Endodermal cell (in vitro differentiated cells): ENCODE data around the gene SAMD4B. TPM values are rescaled to one million over a fixed set of nuclear protein-coding genes. Genes with fewer than 3 reads are reported as not detected.

ENCODE experiments used
- DNase-seq: peaks from one replicate; pipeline ENCODE4 v3.0.0-alpha.2; 2017
- H3K27ac ChIP-seq: 2 replicates; pipeline ENCODE4 v1.5.1; 2013; ENCODE audit warnings: mild to moderate bottlenecking, low read depth, low read length, moderate library complexity
- H3K27me3 ChIP-seq: 2 replicates; pipeline ENCODE4 v1.6.1; 2013; ENCODE audit warnings: mild to moderate bottlenecking, low read length, moderate library complexity; ENCODE audit not compliant: insufficient read depth, control insufficient read depth, poor library complexity, severe bottlenecking
- H3K36me3 ChIP-seq: 2 replicates; pipeline ENCODE4 v1.7.0; 2013; ENCODE audit warnings: mild to moderate bottlenecking, low read length, moderate library complexity; ENCODE audit not compliant: control insufficient read depth, insufficient read depth
- H3K4me1 ChIP-seq: one replicate; pipeline ENCODE4 v1.7.0; 2013; ENCODE audit warnings: low read length; ENCODE audit not compliant: control insufficient read depth, insufficient read depth
- H3K4me3 ChIP-seq: 2 replicates; pipeline ENCODE4 v1.5.1; 2013; ENCODE audit warnings: mild to moderate bottlenecking, low read length, moderate library complexity
- H3K9ac ChIP-seq: 2 replicates; pipeline ENCODE4 v1.6.1; 2013; ENCODE audit warnings: mild to moderate bottlenecking, low read length, moderate library complexity; ENCODE audit not compliant: poor library complexity, severe bottlenecking; ENCODE audit errors: extremely low read depth
- H3K9me3 ChIP-seq: 2 replicates; pipeline ENCODE4 v1.6.1; 2013; ENCODE audit warnings: mild to moderate bottlenecking, low read length, moderate library complexity; ENCODE audit not compliant: control insufficient read depth
- H3K27ac Mint-ChIP-seq: 2 replicates; pipeline ENCODE4 v1.8.0; 2020; ENCODE audit warnings: mixed read lengths
- H3K27me3 Mint-ChIP-seq: 2 replicates; pipeline ENCODE4 v1.8.0; 2021; ENCODE audit warnings: mild to moderate bottlenecking, mixed read lengths; ENCODE audit not compliant: insufficient read depth
- H3K36me3 Mint-ChIP-seq: 2 replicates; pipeline ENCODE4 v1.8.0; 2020; ENCODE audit warnings: low read depth, mixed read lengths
- H3K4me1 Mint-ChIP-seq: 2 replicates; pipeline ENCODE4 v1.8.0; 2020; ENCODE audit warnings: mixed read lengths
- H3K4me3 Mint-ChIP-seq: 2 replicates; pipeline ENCODE4 v1.8.0; 2020; ENCODE audit warnings: mild to moderate bottlenecking, moderate library complexity, mixed read lengths
- H3K9me3 Mint-ChIP-seq: 2 replicates; pipeline ENCODE4 v1.8.0; 2020; ENCODE audit warnings: mild to moderate bottlenecking, mixed read lengths
- WGBS, 2 experiments: methylation state at CpG; one replicate each; pipeline versions ENCODE4 v1.1.5 to v1.1.7; 2013; ENCODE audit warnings: missing lambda C conversion rate in 2 of 2, mixed read lengths in 1 of 2; ENCODE audit not compliant: insufficient coverage in 1 of 2, insufficient read length in 1 of 2; 5-methylcytosine and 5-hydroxymethylcytosine counted together
- total RNA-seq, 2 donors: library from RNA; stranded (reverse); fragmentation: NEBNext Ultra II Directional in 1 of 2; extraction: Animal tissue kit (Norgen Biotek cat#: 25700) in 1 of 2; gene quantifications; 2 replicates in 1 of 2; 3 replicates in 1 of 2; pipeline ENCODE4 v1.2.1, GENCODE V29; 2021
- TF ChIP-seq, protein P1 (sequence below): fragments of 200-600 bp; sonication (generic); conservative IDR thresholded peaks from 2 replicates; pipeline ENCODE4 v1.5.0; 2021; ENCODE audit warnings: antibody characterized with exemption, mild to moderate bottlenecking

The SAMD4B gene
- total RNA-seq, 2 donors from 2014 or later, result 155 to 159 TPM

DNA sequence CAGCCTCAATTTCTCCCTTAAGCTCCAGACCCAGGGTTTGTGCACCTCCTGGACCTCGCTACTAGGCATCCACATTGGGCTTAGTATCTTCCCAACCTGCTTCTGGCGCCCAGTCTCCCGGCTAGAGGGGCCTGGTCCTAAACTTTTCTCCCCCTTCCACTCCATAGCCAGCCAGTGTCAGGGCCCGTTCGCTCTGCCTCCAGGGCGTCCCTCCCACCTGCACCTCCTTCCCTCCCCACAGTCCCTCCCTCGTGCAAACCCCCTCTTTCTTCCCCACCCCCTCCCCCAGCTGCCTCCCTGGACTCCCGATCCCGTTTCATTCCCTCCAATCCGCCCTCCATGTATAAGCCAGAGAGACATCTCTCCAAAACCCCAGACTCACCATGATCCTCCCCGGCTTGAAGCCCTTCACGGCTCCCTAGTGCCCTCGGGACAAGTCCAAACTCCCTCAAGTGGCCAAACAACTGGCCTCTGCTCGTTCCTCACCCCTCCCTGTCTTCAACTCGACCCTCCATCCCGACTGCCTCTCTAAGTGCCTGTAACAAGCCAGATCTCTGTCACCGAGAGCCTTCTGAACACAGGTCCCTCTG, 997 bp upstream of the SAMD4B start:
- Mint-ChIP-seq H3K9me3 (no peaks in the 10 kb centered on the region), H3K4me1 (peaks cover 40% of the 10 kb centered on the region), H3K27me3 (peaks cover 12% of the 10 kb centered on the region), H3K27ac (peak overlapping the region; percentile 93), H3K36me3 (peaks cover 4% of the 10 kb centered on the region), H3K4me3 (peak overlapping the region; percentile 91)
- DNase-seq, result peak; percentile 80
- 0 to 8% methylated on average over 7 to 17 of the region's 17 CpGs for WGBS, 2 experiments
- Histone ChIP-seq H3K4me1 (peaks cover 8% of the 10 kb centered on the region), H3K27ac (peak overlapping the region; percentile 75), H3K9me3 (no peaks in the 10 kb centered on the region), H3K27me3 (no peaks in the 10 kb centered on the region), H3K36me3 (peaks cover 10% of the 10 kb centered on the region), H3K9ac (peak overlapping the region; percentile 72), H3K4me3 (peak overlapping the region; percentile 100)
- TF ChIP-seq, protein P1, sequence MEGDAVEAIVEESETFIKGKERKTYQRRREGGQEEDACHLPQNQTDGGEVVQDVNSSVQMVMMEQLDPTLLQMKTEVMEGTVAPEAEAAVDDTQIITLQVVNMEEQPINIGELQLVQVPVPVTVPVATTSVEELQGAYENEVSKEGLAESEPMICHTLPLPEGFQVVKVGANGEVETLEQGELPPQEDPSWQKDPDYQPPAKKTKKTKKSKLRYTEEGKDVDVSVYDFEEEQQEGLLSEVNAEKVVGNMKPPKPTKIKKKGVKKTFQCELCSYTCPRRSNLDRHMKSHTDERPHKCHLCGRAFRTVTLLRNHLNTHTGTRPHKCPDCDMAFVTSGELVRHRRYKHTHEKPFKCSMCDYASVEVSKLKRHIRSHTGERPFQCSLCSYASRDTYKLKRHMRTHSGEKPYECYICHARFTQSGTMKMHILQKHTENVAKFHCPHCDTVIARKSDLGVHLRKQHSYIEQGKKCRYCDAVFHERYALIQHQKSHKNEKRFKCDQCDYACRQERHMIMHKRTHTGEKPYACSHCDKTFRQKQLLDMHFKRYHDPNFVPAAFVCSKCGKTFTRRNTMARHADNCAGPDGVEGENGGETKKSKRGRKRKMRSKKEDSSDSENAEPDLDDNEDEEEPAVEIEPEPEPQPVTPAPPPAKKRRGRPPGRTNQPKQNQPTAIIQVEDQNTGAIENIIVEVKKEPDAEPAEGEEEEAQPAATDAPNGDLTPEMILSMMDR, result no peak

DNA sequence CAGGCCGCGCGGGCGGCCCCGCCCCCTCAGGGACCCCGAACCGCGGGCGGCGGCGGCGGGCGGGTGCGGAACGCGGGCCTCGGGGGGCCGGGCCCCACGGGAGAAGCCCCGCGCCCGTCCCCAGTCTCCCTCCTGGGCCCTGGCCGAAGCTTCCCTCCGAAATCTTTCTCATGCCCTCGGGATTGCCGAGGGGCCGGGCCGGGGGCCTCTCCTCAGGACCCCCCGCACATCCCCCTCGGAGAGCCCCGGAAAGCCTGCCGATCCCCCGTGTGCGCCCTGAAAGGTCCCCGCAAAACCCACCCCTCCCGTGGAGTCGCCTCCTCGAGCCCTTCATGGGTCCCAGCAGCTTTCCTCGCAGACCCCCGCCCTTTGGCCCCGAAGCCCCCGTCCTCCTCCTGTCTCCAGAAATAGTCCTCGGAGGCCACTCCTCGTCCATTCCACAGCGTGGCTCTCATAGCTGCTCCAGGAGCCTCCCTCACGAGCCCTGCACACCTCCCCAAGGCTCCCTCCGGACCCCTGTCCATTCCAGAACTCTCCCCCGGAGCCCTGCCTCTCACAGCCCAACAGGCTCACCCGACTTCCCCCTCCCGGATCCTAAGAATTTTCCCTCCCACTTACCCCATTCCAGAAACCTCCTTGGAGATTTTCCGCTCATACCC, 555 bp downstream of the SAMD4B start:
- 1 to 3% methylated on average over 20 to 51 of the region's 51 CpGs for WGBS, 2 experiments
- Histone ChIP-seq H3K27me3 (no peaks in the 10 kb centered on the region), H3K27ac (no peak overlapping the region), H3K4me3 (peak overlapping the region; percentile 92), H3K36me3 (peaks cover 25% of the 10 kb centered on the region), H3K9ac (peak overlapping the region; percentile 90), H3K4me1 (peaks cover 8% of the 10 kb centered on the region), H3K9me3 (no peaks in the 10 kb centered on the region)
- Mint-ChIP-seq H3K9me3 (no peaks in the 10 kb centered on the region), H3K4me3 (peak overlapping the region; percentile 91), H3K4me1 (peaks cover 52% of the 10 kb centered on the region), H3K36me3 (peaks cover 4% of the 10 kb centered on the region), H3K27me3 (peaks cover 7% of the 10 kb centered on the region), H3K27ac (peak overlapping the region; percentile 95)
- TF ChIP-seq, protein P1, result no peak
- DNase-seq, result no peak

- no peak overlapping the region for H3K4me3 ChIP-seq
- H3K27ac Mint-ChIP-seq, result no peak overlapping the region
- peaks cover 5% of the 10 kb centered on the region for H3K4me1 ChIP-seq
- H3K9ac ChIP-seq, result no peak overlapping the region
- H3K27me3 ChIP-seq, result no peaks in the 10 kb centered on the region
- H3K9me3 ChIP-seq, result no peaks in the 10 kb centered on the region
- no peaks in the 10 kb centered on the region for H3K27me3 Mint-ChIP-seq
- no peak for DNase-seq
- peaks cover 49% of the 10 kb centered on the region for H3K4me1 Mint-ChIP-seq
- H3K27ac ChIP-seq, result no peak overlapping the region
- 82 to 100% methylated on average over 1 of the region's 1 CpG for WGBS, 2 experiments
- TF ChIP-seq, protein P1, result peak; percentile 34
- H3K36me3 Mint-ChIP-seq, result peaks cover 23% of the 10 kb centered on the region
- no peak overlapping the region for H3K4me3 Mint-ChIP-seq
- H3K36me3 ChIP-seq, result peaks cover 49% of the 10 kb centered on the region
- H3K9me3 Mint-ChIP-seq, result no peaks in the 10 kb centered on the region
These were observed 3.7 kb downstream of the SAMD4B start for GRCh38 chr19:39345956-39346355.
